Measurements from ENCODE around the gene GRK6.

The GRK6 gene

GRCh38 chr5:177427211-177427822 is 841 bp downstream of the GRK6 start:
- no peak for DNase-seq

GRCh38 chr5:177427919-177428573 is 1.6 kb downstream of the GRK6 start:
- DNase-seq, result no peak

- no peak for DNase-seq
Observed at GRCh38 chr5:177428574-177429217, 2.2 kb downstream of the GRK6 start.

- DNase-seq, result no peak
Observed at GRCh38 chr5:177429248-177430040, 3.0 kb downstream of the GRK6 start.

GRCh38 chr5:177430140-177430951 is 3.9 kb downstream of the GRK6 start:
- no peak for DNase-seq

GRCh38 chr5:177430972-177431316 is 4.5 kb downstream of the GRK6 start:
- DNase-seq, result no peak

GRCh38 chr5:177431317-177432142 is 5.1 kb downstream of the GRK6 start:
- DNase-seq, result no peak

- no peak for DNase-seq
Observed at GRCh38 chr5:177432143-177432838, 5.8 kb downstream of the GRK6 start.

GRCh38 chr5:177432839-177433657 is 6.6 kb downstream of the GRK6 start:
- no peak for DNase-seq

GRCh38 chr5:177433658-177434217 is 7.3 kb downstream of the GRK6 start:
- no peak for DNase-seq

GRCh38 chr5:177434437-177434836 is 8.0 kb downstream of the GRK6 start:
- no peak for DNase-seq

GRCh38 chr5:177434942-177435738 is 8.7 kb downstream of the GRK6 start:
- DNase-seq, result no peak

GRCh38 chr5:177435847-177436536 is 9.5 kb downstream of the GRK6 start:
- no peak for DNase-seq

GRCh38 chr5:177437623-177438022 is 11.1 kb downstream of the GRK6 start:
- DNase-seq, result no peak

GRCh38 chr5:177438468-177438867 is 12.0 kb downstream of the GRK6 start:
- DNase-seq, result no peak

- DNase-seq, result no peak
Observed at GRCh38 chr5:177439518-177440053, 13.1 kb downstream of the GRK6 start.

- DNase-seq, result no peak
Observed at GRCh38 chr5:177440211-177440989, 13.9 kb downstream of the GRK6 start.

Measured in DMS79 (cell line).